GM19099 (cell line): ENCODE measurements around the gene SART3.

Source experiments
- POLR2A ChIP-seq: IDR thresholded peaks from 3 replicates; pipeline ENCODE4 v1.6.1; 2011; ENCODE audit warnings: low read depth; ENCODE audit not compliant: insufficient read length; ENCODE audit errors: extremely low read depth

SART3 gene

GRCh38 chr12:108514468-108514972, 46.5 kb downstream of the SART3 start:
- no peak for TF ChIP-seq POLR2A

GRCh38 chr12:108511633-108512540, 49.1 kb downstream of the SART3 start:
- TF ChIP-seq POLR2A, result no peak

- TF ChIP-seq POLR2A, result no peak
Observed at GRCh38 chr12:108510836-108511235, 50.1 kb downstream of the SART3 start.

GRCh38 chr12:108509806-108510205, 51.2 kb downstream of the SART3 start:
- no peak for TF ChIP-seq POLR2A

GRCh38 chr12:108507971-108508642, 52.9 kb downstream of the SART3 start:
- no peak for TF ChIP-seq POLR2A

GRCh38 chr12:108505129-108505528, 55.8 kb downstream of the SART3 start:
- TF ChIP-seq POLR2A, result no peak

- TF ChIP-seq POLR2A, result no peak
Observed at GRCh38 chr12:108502922-108503321, 58.1 kb downstream of the SART3 start.

GRCh38 chr12:108498136-108498535, 62.8 kb downstream of the SART3 start:
- TF ChIP-seq POLR2A, result no peak

- no peak for TF ChIP-seq POLR2A
Observed at GRCh38 chr12:108495823-108496579, 65.0 kb downstream of the SART3 start.

GRCh38 chr12:108495054-108495453, 65.9 kb downstream of the SART3 start:
- TF ChIP-seq POLR2A, result no peak

- TF ChIP-seq POLR2A, result no peak
Observed at GRCh38 chr12:108491256-108491655, 69.7 kb downstream of the SART3 start.

GRCh38 chr12:108484845-108485244, 76.1 kb downstream of the SART3 start:
- no peak for TF ChIP-seq POLR2A

- TF ChIP-seq POLR2A, result no peak
Observed at GRCh38 chr12:108484431-108484830, 76.5 kb downstream of the SART3 start.

GRCh38 chr12:108483213-108484059, 77.5 kb downstream of the SART3 start:
- TF ChIP-seq POLR2A, result no peak
